ENCODE results near the gene ZNF236. TPM values are rescaled to one million over a fixed set of nuclear protein-coding genes. Genes with fewer than 3 reads are reported as not detected.

ZNF236 gene
- total RNA-seq, 1 donor from 2014 or later: 14.5 TPM

DNA sequence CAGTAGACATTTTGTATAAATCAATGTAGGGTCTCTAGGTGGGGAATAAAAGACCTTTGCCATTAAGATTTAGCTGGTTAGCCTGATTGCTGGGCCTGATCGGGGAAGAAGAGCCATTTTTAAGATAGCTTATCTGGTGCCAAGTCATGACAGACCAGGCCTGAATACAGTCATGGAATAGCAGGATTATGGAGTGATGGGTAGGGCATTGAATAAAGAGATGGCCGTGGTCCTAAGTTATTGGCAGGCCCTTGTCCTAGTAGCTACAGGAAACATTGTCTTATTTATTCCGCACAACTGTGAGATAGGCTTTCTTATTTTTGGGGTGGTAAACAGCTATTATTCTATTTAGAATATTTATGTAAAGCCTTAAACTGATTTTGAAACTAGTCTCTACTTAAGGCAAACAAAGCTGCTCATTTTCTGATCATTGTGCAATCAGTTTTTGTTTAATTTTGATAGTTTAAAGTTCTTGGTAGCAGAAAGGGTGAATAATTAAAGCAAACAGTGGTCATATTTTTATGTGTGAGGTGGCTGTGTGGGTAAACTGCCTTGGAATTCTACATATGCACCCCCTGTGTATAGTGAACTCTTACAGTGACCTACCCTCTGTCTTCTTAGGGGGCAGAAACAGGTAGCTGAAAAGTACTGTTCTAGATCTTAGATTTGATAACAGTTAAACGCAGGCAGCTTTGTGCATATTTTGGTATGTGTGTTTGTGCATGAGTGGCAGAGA is 22.6 kb downstream of the ZNF236 start:
- Histone ChIP-seq H3K36me3 (no peaks in the 10 kb centered on the region), H3K4me3 (no peak overlapping the region), H3K27me3 (no peaks in the 10 kb centered on the region), H3K9me3 (no peaks in the 10 kb centered on the region), H3K27ac (no peak overlapping the region), H3K4me1 (no peaks in the 10 kb centered on the region)
- no peak for DNase-seq (ENCODE audit: extremely low spot score in 2 of 2)
- TF ChIP-seq POLR2AphosphoS5 (IDR thresholded peaks at IDR 0.05; ENCODE audit: insufficient read depth in 1 of 2, low read depth in 1 of 2): no peak
- no peak for TF ChIP-seq POLR2A (IDR thresholded peaks at IDR 0.05)
- TF ChIP-seq, protein P1, sequence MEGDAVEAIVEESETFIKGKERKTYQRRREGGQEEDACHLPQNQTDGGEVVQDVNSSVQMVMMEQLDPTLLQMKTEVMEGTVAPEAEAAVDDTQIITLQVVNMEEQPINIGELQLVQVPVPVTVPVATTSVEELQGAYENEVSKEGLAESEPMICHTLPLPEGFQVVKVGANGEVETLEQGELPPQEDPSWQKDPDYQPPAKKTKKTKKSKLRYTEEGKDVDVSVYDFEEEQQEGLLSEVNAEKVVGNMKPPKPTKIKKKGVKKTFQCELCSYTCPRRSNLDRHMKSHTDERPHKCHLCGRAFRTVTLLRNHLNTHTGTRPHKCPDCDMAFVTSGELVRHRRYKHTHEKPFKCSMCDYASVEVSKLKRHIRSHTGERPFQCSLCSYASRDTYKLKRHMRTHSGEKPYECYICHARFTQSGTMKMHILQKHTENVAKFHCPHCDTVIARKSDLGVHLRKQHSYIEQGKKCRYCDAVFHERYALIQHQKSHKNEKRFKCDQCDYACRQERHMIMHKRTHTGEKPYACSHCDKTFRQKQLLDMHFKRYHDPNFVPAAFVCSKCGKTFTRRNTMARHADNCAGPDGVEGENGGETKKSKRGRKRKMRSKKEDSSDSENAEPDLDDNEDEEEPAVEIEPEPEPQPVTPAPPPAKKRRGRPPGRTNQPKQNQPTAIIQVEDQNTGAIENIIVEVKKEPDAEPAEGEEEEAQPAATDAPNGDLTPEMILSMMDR (IDR thresholded peaks at IDR 0.05): no peak
- intact Hi-C loops (cut with DNase I): no loop called here

DNA sequence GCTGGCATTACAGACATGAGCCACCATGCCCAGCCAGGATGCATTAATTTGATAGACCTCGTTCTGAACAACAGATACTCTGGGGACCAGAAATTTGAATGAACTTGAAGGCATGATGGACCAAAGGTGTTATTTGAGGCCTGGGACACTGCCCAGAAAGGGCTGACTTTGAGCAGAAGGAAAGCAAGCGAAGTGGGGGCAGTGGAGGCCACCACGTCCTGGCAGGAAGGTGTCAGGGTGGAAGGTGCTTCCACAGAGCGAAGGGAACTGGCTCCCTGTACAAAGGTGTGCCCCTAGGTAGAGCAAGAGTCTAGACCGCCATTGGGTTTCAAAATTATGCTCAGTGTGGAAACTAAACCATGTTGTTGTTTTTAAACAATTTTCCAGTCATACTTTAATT is 23.9 kb downstream of the ZNF236 start:
- H3K4me3 ChIP-seq: no peak overlapping the region
- TF ChIP-seq POLR2A (IDR thresholded peaks at IDR 0.05): no peak
- TF ChIP-seq, protein P1 (IDR thresholded peaks at IDR 0.05): no peak
- no peak for TF ChIP-seq POLR2AphosphoS5 (IDR thresholded peaks at IDR 0.05; ENCODE audit: insufficient read depth in 1 of 2, low read depth in 1 of 2)
- H3K9me3 ChIP-seq: no peaks in the 10 kb centered on the region
- DNase-seq (ENCODE audit: extremely low spot score in 2 of 2): no peak
- no peaks in the 10 kb centered on the region for H3K36me3 ChIP-seq
- intact Hi-C loops (cut with DNase I): no loop called here
- H3K27ac ChIP-seq: no peak overlapping the region
- no peaks in the 10 kb centered on the region for H3K4me1 ChIP-seq
- no peaks in the 10 kb centered on the region for H3K27me3 ChIP-seq

DNA sequence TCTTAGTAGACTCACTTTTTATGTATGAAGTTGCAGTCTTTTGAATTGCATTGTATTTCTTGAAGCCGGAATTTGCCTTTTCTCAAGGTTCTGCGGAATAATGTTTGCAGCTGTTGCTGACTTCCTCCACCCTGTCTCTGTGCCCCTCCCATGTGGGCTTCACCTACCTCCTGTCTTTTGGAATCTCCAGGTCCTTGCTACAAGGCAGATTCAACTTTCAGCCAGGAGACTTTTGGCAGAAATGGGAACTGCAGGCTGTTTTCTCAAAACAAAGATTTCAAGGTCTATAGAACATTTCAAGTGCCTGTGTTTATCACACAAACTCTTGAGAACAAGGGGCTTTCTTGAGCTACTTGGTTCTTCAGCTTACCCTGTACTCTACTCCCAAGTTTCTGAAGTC is 25.6 kb downstream of the ZNF236 start:
- DNase-seq (ENCODE audit: extremely low spot score in 2 of 2): no peak
- H3K36me3 ChIP-seq: peaks cover 0 to 5% of the 10 kb centered on the region in 2 donors
- H3K27ac ChIP-seq: no peak overlapping the region
- intact Hi-C loops (cut with DNase I): no loop called here
- H3K4me3 ChIP-seq: no peak overlapping the region
- no peaks in the 10 kb centered on the region for H3K27me3 ChIP-seq
- TF ChIP-seq POLR2A (IDR thresholded peaks at IDR 0.05) (no peak), POLR2AphosphoS5 (IDR thresholded peaks at IDR 0.05; ENCODE audit: insufficient read depth in 1 of 2, low read depth in 1 of 2) (no peak)
- TF ChIP-seq, protein P1 (IDR thresholded peaks at IDR 0.05): no peak
- H3K4me1 ChIP-seq: no peaks in the 10 kb centered on the region
- H3K9me3 ChIP-seq: no peaks in the 10 kb centered on the region

DNA sequence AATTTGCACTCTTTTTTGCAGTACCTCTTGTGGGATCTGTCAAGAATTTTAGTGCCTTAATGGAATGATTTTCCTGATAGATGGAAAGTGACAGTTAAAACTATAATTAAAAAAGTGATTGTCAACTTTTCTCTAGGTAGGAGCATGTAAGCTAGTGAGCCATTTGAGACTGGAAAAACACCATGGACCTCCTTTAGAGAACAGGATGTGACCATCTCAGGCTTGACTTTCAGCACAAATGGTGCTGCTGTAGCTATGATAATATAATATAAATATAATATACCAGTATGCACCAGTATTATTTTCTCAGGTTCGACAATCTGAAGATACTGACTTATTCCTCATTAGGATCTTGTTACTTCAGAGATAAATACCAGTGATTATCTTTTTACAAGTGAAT is 27.8 kb downstream of the ZNF236 start:
- peaks cover 0 to 5% of the 10 kb centered on the region in 2 donors for H3K36me3 ChIP-seq
- H3K27ac ChIP-seq: no peak overlapping the region
- no peaks in the 10 kb centered on the region for H3K4me1 ChIP-seq
- intact Hi-C loops (cut with DNase I): no loop called here
- DNase-seq (ENCODE audit: extremely low spot score in 2 of 2): no peak
- TF ChIP-seq, protein P1 (IDR thresholded peaks at IDR 0.05): no peak
- no peak for TF ChIP-seq POLR2AphosphoS5 (IDR thresholded peaks at IDR 0.05; ENCODE audit: insufficient read depth in 1 of 2, low read depth in 1 of 2)
- no peak for TF ChIP-seq POLR2A (IDR thresholded peaks at IDR 0.05)
- no peaks in the 10 kb centered on the region for H3K9me3 ChIP-seq
- no peak overlapping the region for H3K4me3 ChIP-seq
- H3K27me3 ChIP-seq: no peaks in the 10 kb centered on the region

DNA sequence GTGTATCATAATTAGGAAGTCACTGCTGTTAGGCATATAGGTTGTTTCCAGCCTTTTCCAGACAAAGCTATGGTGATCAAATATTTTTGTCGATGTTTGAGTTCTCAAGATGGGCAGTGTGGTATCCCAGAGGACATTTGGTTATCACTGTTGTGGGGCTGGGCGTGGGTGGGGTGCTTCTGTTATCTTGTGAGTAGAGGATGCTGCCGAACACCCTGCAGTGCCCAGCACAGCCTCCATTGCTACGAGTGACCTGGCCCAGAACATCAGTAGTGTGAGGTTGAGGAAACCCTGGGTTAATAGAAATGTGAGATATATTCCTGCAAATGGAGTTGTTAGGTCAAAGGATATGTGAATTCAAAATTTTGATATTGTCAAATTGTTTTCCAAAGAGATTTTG is 33.2 kb downstream of the ZNF236 start:
- H3K4me1 ChIP-seq: no peaks in the 10 kb centered on the region
- no peaks in the 10 kb centered on the region for H3K9me3 ChIP-seq
- H3K27ac ChIP-seq: no peak overlapping the region
- TF ChIP-seq, protein P1 (IDR thresholded peaks at IDR 0.05): no peak
- TF ChIP-seq POLR2AphosphoS5 (IDR thresholded peaks at IDR 0.05; ENCODE audit: insufficient read depth in 1 of 2, low read depth in 1 of 2) (no peak), POLR2A (IDR thresholded peaks at IDR 0.05) (no peak)
- intact Hi-C loops (cut with DNase I): no loop called here
- H3K4me3 ChIP-seq: no peak overlapping the region
- H3K36me3 ChIP-seq: peaks cover 0 to 9% of the 10 kb centered on the region in 2 donors
- H3K27me3 ChIP-seq: no peaks in the 10 kb centered on the region
- DNase-seq (ENCODE audit: extremely low spot score in 2 of 2): no peak

Measured in vagina (tissue), 2 donors.